NCI-H524 (cell line): Measurements from ENCODE around the gene EXOSC7.

Source experiments
- DNase-seq, 2 experiments: peaks; one replicate each; lab custom pipeline; 2025; lab: John Stamatoyannopoulos, UW

EXOSC7 gene

DNA sequence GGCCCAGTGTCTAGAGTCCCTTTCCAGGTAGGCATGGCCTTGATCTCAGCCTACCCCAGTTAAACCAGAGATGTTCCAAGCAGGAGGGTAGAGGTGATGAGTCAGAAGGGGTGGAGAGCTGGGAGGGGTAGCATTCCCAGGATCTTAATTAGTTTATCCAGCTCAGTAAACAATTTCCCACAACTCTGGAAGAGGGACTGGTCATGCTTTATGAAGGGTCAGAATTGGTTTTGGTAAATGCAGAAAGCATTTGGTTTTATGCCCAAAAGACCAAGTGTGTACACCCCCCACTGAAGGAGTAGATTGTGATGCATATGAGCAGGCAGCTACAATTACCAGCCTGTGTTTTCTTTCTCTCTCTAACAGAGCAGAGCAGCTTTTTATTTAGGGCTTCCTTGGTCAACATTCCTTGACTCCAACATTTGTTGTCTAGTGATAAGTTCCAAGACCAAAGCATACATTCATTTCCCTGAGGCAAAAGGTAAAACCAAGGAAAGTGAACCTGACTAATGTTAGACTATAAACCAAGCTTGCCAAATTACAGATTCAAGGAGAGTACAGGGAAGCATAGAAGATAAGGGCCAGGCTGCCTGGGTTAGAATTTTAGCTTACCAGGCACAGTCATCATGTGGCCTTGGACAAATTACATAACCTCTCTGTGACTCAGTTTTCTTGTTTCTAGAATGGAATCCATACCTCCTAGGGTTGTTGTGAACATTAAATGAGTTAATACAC lies 17.6 kb downstream of the EXOSC7 start:
- DNase-seq, result no peak

DNA sequence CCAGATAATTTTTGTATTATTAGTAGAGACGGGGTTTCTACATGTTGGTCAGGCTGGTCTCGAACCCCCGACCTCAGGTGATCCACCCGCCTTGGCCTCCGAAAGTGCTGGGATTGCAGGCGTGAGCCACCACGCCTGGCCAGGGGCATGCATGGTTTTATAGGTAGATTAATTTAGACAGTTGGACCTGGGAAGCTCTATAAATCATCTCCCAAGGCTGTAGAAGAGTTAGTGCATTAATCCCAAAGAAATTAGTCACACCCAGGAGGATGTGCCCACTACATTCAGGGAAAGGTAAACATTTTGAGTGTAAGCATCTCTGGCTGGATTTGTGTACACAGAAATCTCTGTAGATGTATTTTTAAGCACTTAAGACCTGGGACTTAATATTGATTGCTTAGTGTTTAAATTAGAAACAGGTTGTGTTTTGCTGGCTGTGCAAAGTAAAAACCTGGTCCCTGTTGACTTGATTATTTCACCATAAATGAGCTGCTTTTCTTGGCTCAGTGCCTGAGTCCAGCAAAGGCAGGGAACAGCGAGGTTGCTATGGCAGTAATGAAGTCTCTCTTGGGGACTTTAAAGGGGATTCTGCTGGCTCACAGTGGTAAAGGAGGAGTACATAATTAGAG lies 19.2 kb downstream of the EXOSC7 start:
- no peak for DNase-seq

DNA sequence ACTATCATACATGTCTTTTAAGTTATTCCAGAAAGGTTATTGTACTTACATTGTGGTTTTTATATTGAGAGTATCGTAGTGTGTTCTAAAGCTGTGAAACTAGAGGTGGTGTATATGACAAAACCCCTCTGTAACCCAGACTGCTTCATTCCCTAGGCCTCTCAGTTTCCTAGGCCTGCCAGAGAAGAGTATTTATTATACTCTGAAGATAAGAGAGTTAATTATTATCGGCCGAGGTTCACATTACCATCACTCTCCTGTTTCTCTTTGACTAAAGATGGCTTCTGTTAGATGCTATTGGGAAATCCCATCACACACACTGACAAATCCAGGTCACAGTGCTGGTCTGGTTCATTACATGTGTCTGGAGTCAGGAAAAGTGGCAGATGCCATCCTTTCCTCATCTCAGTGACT lies 20.5 kb downstream of the EXOSC7 start:
- no peak for DNase-seq

DNA sequence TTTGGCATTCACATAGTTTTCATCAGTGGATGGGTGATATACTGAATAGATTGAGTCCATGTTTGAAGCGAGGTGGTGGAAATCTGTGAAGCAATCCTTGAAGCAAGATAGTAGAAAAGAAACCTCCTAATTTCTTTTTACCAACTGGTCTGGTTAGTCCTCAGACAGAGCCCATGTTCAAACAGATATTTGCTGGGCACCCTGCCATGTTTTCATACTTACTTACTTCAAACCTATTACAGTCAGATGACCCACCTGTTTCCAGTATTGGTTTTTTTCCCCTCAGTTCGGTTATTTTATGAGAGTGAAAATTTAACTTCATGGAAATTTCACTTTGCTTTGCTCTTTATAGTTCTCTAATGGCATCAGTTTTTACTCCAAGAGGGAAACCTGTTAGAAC lies 23.7 kb downstream of the EXOSC7 start:
- DNase-seq, result no peak

DNA sequence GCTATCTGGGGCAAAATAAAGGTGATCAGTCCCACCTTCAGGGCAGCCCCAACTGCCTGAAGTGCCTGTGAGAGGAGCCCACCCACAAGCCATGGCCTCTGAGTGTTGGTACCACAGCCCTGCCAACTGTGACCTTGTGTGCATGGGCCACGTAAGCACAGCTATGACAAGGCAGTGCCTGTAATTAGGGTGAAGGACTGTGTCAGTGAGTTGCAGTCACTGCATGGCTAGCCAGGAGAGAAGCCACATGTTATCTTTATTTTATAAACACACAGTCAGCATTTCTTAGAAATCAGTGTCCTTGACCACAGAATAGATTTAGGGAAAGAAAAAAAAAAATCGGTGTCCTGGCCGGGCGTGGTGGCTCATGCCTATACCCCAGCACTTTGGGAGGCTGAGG lies 24.8 kb downstream of the EXOSC7 start:
- DNase-seq, result no peak

DNA sequence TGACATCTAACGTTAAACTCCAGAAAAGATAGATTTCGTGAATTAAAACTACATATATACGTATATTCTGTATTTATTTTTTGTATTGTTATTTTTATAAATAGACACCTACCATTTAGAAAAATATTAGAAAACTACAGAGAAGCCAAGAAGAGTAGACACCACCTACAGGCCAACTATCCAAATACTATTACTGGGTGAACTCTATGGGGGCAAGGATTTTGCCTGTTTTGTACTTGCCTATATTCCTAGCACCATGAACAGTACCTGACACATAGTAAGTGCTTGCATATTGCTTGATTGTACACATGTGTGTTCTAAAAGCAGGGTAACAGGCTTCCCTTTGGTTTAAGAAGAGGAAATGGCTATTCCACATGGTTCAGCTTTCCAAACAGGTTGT lies 25.7 kb downstream of the EXOSC7 start:
- no peak for DNase-seq

DNA sequence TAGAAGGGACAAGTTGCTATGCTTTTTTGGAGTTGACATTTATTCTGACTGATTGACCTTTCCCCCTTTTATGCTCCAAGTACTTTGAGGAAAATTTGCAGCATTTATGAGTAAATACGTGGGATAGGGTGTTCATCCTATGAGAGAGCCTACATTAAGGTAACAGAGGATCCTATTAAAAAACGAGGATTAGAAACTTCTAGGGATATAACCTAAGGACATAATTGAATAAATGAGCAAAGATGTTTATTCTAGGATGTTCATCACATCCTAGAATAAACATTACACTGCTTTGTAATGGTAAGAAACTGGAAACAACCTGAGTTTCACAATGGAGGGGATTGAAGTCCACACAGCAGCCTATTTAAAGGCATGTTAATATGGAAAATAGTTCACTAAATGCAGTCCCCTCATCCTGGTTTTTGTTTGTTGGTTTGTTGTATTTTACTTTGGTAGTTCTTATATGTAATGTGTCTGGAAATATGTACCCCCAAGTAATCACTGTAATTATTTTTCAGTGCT lies 26.2 kb downstream of the EXOSC7 start:
- DNase-seq, result no peak

DNA sequence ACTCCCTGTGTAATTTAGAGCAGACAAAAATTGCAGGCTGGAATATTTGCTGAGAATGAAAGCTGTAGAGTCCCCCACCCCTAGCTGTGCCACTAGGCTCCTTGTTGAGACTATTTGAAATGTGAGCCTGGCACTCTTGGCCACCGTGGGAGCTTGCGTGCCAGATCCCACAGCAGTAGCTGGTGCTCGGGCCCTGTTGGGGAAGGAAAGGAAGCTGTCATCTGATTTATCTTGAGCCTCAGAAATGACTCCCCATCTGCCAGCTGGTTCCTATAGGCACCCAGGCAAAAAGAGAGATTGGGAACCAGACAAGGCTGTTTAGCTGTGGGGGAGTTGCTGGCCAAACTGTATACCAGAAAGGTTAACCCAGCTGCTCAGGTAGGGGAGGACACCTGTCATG lies 26.7 kb downstream of the EXOSC7 start:
- no peak for DNase-seq

DNA sequence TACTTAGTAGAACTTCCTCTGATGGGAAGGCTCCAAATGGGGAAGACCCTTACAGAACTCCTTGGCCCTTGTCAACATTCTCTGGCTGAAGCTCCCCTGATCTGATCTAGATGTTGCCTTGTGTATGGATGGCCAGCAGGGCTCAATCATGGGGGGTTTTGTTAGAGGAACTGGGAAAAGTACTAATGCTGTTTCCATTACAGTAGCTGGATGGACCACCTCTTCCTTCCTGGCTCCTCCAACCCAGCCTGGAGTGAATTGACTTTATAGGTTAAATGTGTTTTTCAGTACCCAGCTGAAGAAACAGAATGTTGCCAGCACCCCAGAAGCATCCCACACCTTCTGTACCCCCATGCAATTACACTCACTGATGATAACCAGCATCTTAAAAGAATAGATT lies 27.4 kb downstream of the EXOSC7 start:
- DNase-seq, result no peak

DNA sequence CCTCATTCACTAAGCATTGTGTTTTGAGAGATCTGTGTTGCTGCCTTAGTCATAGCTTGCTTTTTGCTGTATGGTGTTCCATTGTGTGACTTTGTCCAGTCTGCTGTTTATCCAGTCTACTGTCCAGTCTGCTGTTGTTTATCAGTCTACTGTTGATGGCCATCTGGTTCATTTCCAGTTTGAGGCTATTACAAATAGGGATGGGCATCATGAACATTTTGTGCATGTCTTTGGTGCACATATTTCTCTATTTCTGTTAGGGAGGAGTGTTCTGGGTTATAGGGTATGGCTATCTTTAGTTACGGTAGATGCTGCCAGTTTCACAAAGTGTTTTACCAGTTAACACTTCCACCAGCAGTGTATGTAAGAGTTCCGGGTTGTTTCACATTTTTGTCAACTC lies 27.8 kb downstream of the EXOSC7 start:
- no peak for DNase-seq

DNA sequence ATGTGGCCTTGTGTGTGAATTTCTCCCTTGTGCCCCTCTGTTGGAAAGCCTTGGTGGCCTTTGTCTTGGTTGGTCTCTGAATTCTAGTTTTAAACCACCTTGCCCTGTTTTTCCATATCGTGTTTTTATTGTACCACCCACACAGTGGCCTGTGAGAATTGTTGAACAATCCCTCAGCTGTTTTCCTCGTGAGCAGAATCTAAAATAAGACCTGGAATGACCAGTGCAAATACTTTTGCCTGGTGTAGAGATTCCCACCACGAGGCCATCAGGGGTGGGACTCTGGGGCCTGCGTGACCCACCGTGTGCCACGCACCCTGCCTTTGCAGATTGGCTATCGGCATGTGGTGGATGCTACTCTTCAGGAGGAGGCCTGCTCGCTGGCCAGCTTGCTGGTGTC lies 31.0 kb downstream of the EXOSC7 start:
- DNase-seq, result no peak

DNA sequence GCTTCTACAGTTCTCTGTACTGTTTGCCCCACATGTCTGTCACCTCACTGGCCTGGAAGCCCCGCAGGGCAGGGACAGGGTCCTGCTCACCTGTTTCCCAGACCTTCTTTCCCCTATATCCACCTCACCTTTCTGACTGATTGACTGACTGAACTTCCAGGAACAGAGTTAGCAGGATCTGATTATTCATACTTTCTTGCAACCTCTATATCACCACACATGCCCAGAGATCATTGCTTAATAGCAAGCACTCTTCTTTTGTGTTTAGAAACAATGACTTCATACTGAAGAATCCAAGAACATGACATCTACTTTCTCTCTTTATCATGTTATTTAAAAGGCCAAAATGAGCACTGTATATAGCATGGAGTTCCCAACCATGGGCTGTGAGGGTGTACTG lies 32.1 kb downstream of the EXOSC7 start:
- no peak for DNase-seq

DNA sequence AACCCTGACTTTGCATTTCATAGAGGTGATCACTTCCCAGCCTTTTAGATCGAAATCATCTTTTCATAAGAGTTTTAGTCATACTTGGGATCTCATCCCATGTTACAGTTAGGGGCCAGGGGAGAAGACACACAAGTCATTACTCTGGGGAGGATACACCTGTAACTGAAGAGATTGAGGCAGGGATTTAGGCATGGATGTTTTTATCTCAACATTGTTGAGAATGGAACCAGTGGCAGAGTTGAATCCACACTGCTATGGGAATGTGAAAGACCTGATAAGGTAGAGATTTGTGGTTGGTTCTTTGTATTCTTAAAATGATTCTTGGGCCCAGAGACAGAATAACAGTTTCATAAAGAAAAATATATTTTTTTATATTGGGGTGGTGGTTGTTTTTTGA lies 33.8 kb downstream of the EXOSC7 start:
- no peak for DNase-seq

DNA sequence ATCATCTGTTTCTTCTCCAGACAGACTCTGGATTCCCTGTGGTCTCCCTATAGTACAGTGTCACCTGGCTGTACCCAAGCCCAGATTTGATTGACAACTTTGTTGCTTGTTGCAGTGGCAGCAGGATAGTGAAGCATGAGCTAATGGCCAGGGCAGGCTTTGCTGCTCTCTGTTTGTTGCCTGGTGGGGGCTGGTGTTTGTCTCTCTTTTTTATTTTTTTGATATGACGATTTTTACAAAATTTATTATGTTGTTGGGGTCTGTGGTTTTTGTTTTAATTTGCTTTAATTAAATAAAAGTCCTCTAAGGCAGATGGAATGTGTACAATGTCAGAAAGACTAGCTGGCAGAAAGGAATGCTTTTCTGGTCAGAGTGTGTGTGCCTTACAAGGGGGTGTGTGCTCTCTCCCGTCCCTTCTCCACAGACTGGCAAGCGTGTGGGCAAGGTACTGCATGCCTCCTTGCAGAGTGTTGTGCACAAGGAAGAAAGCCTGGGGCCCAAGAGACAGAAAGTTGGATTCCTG lies 34.8 kb downstream of the EXOSC7 start:
- no peak for DNase-seq

DNA sequence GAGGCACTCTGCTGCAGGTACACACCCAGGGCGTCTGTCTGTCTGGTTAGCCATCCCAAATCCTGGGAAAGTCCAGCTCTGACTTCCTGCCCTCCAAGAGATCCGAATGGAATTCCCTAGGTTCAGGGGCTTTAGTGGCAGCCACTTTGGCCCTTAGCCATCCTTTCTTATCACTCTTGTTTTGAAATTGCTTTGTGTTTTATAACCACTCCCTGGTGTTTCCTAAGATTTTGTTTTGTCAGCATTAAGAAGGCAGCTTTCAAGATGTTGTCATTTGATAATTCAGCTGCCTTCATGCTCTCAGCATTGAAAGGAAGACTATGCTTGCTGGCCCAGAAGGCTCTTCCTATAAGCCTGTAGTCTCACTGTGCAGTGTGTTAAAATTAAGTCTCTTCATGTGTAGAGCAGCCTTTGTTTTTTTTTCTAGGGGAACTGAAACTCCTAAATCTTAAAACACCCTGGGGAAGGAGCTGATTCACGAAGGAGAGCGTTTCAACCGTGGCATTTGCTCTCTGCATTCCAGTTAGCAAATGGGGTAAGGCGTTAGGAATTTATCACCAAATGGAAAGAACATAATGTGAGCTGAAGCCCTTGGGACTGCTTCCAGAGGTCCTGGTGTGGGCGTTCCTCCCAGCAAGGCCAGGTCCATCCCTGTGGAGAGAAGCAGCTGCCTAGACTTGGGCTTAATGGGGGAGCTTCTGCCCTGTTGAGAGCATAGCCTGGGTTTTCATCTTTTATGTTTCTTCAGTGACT lies 35.9 kb downstream of the EXOSC7 start:
- no peak for DNase-seq

DNA sequence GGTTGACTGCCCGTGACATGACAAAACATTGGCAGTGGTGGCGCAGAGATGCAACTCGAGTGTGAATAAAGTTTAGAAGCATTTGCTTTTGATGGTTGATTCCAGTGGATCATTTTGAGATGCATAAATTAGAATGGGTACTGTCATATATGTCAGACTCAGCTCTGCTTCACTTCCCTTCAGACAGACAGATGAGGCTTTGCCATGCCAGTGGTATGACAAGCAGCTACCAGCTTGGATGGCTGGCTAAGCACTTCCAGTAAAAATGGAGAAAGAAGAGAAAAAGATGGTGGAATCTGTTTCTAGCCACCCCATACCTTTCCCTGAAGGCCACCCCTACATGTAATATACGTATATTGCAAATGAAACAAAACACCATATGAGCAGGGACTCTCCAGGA lies 36.5 kb downstream of the EXOSC7 start:
- no peak for DNase-seq

DNA sequence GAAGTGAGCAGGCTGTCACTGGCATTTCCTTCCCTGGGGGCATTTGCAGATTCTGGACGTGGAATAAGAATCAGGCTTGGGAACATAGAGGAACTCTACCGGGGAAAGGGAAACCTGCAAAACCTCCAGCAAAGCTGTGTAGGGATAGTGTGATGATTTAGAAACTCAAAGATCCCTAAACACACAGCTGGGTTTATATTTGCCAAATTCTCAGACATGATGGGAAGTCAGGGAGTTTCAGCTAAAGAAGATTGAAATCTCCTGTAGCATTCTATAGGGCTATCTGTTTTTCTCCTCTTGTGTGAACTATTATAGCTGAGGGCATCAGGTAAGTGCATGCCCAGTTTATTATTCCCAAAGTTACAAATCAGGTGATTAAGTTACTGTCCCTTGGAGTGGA lies 40.9 kb downstream of the EXOSC7 start:
- no peak for DNase-seq

DNA sequence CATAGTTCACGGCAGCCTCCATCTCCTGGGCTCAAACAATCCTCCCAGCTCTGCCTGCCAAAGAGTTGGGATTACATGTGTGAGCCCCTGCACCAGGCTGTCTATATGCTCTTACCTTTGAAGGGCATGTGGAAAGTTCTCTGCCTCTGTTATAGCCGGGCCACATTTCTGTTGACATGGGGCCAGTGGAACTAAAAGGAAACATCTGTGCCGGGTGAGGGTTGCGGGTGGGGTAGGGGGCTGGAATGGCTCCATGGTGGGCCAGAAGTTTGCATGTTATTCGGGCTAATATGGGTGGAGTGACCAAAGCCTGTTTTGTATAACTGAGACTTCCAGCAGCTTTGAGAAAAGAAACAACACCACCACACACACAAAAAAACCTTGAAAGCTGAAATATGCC lies 41.8 kb downstream of the EXOSC7 start:
- DNase-seq, result no peak

DNA sequence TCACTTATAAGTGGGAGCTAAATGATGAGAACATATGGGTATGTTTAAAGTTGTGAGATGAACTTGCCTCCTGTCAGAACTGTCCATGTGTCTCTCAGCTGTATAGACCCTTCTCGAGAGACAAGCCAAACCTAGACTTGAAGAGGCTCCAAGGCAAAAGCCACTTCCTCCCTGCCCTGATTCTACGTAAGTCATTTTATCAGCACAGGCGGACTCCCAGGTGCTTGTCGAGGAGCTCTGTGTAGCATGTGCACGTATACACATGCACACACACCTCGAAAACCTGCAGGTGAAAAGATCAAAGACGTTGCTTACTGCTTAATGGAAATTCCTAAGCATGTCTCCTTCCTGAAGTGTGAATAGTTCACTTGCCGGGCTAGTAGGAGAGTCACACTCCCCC lies 44.5 kb downstream of the EXOSC7 start:
- DNase-seq, result peak in 1 of 2 experiments; percentile 6

DNA sequence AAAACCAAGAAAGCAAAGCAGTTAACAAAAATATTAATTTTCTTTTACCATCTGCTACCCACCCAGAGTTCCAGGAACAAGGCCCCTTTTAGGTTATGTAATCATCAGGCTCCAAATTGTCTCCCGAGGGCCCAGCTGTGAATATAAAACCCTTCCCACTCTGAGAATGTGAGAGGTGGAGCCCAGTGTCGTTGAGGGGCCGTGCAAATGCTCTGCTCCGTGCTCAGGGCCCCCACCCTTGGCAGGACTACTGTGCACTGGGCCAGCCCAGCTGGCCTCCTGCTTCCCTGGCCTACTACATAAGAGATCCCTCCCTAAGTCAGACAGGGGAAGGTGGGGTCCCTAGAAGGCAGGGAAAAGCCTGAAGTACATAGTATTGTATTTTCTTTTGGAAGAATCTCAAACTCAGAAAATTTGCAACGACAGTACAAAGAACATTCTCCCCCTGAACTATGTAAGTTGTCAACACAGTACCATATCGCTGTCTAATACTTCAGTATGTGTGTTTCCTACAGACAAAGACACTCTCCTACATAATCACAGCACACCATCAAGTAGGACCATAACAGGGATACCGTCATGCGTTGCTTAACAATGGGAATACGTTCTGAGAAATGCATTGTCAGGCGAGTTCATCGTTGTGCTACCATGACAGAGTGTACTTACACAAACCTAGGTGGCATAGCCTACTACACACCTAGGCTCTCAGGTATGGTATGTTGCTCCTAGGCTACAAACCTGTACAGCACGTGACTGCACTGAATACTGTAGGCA lies 45.7 kb downstream of the EXOSC7 start:
- peak in 1 of 2 experiments; percentile 29 for DNase-seq

DNA sequence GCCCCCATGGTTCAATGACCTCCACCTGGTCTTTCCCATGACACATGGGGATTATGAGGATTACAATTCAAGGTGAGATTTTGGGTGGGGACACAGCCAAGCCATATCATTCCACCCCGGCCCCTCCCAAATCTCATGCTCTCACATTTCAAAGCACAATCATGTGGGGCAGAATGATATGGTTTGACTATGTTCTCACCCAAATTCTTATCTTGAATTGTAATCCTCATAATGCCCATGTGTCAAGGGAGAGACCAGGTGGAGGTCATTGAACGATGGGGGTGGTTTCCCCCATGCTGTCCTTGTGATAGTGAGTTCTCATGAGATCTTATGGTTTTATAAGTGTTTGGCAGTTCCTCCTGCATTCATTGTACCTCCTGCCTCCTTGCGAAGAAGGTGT lies 47.6 kb downstream of the EXOSC7 start:
- DNase-seq, result peak in 1 of 2 experiments; percentile 19
